HCT116 (cell line): ENCODE data around the gene PLA2G4B.

ENCODE experiments used
- ATF3 ChIP-seq: IDR thresholded peaks from 2 replicates; pipeline ENCODE4 v1.6.1; 2012
- CBX3 ChIP-seq: IDR thresholded peaks from 2 replicates; pipeline ENCODE4 v1.6.1; 2012; ENCODE audit warnings: low read depth
- CEBPB ChIP-seq: IDR thresholded peaks from 2 replicates; pipeline ENCODE4 v1.6.1; 2012; ENCODE audit warnings: low read depth
- CTCF ChIP-seq, 3 experiments: fragments of 200-600 bp in 1 of 3; sonication (generic) in 1 of 3; IDR thresholded peaks in 2 of 3; conservative IDR thresholded peaks in 1 of 3; 2 replicates each; pipeline ENCODE4 v1.5.1; 2012 to 2017; ENCODE audit warnings: low read depth in 2 of 3, low read length in 2 of 3, antibody characterized with exemption in 1 of 3, borderline replicate concordance in 1 of 3, control low read depth in 1 of 3, mild to moderate bottlenecking in 1 of 3, mixed read lengths in 1 of 3, mixed run types in 1 of 3, moderate library complexity in 1 of 3; ENCODE audit not compliant: insufficient read depth in 1 of 3
- EZH2phosphoT487 ChIP-seq: fragments of 200-600 bp; IDR thresholded peaks from 2 replicates; pipeline ENCODE4 v1.6.1; 2018; ENCODE audit warnings: antibody characterized with exemption, borderline replicate concordance
- POLR2A ChIP-seq: IDR thresholded peaks from 2 replicates; pipeline ENCODE4 v1.7.0; 2011; ENCODE audit warnings: borderline replicate concordance; ENCODE audit not compliant: insufficient read depth, insufficient read length; ENCODE audit errors: extremely low read depth
- POLR2AphosphoS5 ChIP-seq: IDR thresholded peaks from 2 replicates; pipeline ENCODE4 v1.6.1; 2011; ENCODE audit warnings: mild to moderate bottlenecking, low read depth, low read length, moderate library complexity
- SP1 ChIP-seq: IDR thresholded peaks from 2 replicates; pipeline ENCODE4 v1.6.1; 2012; ENCODE audit warnings: low read depth

- TF ChIP-seq SP1 (no peak), CBX3 (no peak), CTCF (IDR thresholded peaks at IDR 0.05 in 2 of 3, conservative IDR thresholded peaks at IDR 0.05 in 1 of 3; ENCODE audit: borderline replicate concordance in 1 of 3, insufficient read depth in 1 of 3, low read depth in 2 of 3, low read length in 2 of 3) (no peak), POLR2A (no peak), CEBPB (no peak), EZH2phosphoT487 (no peak), ATF3 (no peak), POLR2AphosphoS5 (no peak)
These were observed 27.6 kb downstream of the PLA2G4B start for GRCh38 chr15:41866263-41866703.
